Choroid plexus epithelial cell (primary cell): Measurements from ENCODE around the gene LRRC2.
"Not testable (repeated sequence)": the region's sequence is repeated elsewhere in the genome, so short reads cannot be mapped to it uniquely, and the experiment has no call there.

Experiments
- DNase-seq: peaks from one replicate; pipeline ENCODE4 v3.0.0-alpha.2; 2010; ENCODE audit warnings: low read depth
- H3K4me3 ChIP-seq: 2 replicates; pipeline ENCODE4 v1.5.1; 2011; ENCODE audit warnings: low read depth, mild to moderate bottlenecking, control low read depth, low read length, moderate library complexity
- TF ChIP-seq, protein P1 (sequence below): conservative IDR thresholded peaks from 2 replicates; pipeline ENCODE4 v1.5.1; 2011; ENCODE audit warnings: low read depth, mild to moderate bottlenecking, control low read depth, inconsistent platforms, low read length, moderate library complexity

Gene LRRC2

DNA sequence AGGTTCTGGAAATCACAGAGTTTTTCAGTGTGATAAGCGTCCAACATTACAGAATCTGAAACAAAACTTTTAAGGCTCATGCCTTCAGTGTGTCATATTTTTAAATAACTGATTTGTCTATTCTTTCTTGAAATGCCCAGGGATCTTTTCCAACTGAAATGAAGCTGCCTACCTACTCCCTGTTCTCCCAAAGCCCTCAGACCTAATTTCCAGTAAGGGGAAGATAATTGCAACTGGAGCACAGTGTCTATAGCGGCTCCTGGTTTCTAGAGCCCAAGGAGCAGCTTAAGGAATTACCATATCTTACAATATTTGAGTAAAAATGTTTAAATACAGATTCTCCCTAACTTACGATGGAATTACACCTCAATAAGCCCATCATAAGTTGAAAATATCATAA lies 33.0 kb downstream of the LRRC2 start:
- H3K4me3 ChIP-seq, result no peak overlapping the region
- TF ChIP-seq, protein P1, sequence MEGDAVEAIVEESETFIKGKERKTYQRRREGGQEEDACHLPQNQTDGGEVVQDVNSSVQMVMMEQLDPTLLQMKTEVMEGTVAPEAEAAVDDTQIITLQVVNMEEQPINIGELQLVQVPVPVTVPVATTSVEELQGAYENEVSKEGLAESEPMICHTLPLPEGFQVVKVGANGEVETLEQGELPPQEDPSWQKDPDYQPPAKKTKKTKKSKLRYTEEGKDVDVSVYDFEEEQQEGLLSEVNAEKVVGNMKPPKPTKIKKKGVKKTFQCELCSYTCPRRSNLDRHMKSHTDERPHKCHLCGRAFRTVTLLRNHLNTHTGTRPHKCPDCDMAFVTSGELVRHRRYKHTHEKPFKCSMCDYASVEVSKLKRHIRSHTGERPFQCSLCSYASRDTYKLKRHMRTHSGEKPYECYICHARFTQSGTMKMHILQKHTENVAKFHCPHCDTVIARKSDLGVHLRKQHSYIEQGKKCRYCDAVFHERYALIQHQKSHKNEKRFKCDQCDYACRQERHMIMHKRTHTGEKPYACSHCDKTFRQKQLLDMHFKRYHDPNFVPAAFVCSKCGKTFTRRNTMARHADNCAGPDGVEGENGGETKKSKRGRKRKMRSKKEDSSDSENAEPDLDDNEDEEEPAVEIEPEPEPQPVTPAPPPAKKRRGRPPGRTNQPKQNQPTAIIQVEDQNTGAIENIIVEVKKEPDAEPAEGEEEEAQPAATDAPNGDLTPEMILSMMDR, result no peak
- no peak for DNase-seq

DNA sequence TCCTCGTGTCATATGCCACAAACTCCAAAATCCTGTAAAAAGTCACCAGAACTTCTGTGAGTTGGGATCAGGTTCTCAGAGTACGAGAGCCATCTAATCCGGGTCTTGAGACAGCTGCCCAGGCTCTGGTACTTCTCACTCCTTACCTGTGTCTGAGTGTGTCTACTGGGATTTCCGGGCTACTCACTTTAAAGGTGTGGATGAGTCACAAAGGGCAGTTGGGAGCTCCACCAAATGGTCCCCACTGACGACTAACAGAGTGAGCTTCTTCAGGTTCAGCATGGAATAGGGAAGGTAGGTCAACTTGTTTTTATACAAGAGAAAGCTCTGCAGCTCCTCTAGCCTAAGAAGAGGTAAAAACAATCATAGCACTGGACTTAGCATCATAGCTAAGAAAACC lies 38.9 kb downstream of the LRRC2 start:
- DNase-seq, result no peak
- TF ChIP-seq, protein P1, result no peak
- H3K4me3 ChIP-seq, result no peak overlapping the region

DNA sequence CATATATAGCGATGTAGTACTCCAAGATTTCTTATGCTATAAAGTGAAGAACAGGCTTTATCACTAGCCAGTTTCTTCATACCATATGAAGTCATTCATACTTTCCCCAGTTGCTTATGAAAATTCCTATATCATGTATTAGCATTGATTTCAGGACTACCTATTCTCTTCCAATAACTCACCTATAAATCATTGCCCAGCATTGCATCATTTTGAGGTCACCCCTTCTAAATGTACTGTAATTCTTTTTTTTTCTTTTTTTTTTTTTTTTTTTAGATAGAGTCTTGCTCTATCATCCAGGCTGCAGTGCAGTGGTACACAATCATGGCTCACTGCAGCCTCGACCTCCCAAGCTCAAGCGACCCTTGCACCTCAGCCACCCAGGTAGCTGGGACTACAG lies 41.3 kb downstream of the LRRC2 start:
- H3K4me3 ChIP-seq, result no peak overlapping the region
- DNase-seq, result no peak
- TF ChIP-seq, protein P1, result no peak

DNA sequence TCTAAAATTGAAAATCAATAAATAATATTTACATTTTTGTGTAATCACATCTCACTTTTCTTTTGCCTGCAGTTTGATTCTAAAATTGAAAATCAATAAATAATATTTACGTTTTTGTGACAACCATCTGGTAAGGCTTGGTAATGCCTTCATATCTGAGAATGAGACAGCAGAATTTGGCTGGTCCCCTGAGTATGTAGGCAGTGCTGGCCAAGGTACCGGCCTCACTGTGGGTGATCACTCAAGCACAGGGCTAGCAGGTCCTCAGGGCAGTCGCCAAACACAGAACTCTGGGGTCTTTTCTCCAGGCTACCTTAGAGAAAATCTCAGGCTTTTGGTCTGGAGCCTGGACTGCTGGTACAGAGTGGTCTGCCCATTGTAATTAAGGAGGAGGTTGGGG lies 42.1 kb downstream of the LRRC2 start:
- DNase-seq, result no peak
- TF ChIP-seq, protein P1, result no peak
- H3K4me3 ChIP-seq, result no peak overlapping the region

- no peak for DNase-seq
- no peak overlapping the region for H3K4me3 ChIP-seq
- TF ChIP-seq, protein P1, result no peak
These were observed 42.5 kb downstream of the LRRC2 start for GRCh38 chr3:46523556-46523955.

GRCh38 chr3:46522201-46522600 lies 43.9 kb downstream of the LRRC2 start:
- DNase-seq, H3K4me3 ChIP-seq: not testable (repeated sequence)

DNA sequence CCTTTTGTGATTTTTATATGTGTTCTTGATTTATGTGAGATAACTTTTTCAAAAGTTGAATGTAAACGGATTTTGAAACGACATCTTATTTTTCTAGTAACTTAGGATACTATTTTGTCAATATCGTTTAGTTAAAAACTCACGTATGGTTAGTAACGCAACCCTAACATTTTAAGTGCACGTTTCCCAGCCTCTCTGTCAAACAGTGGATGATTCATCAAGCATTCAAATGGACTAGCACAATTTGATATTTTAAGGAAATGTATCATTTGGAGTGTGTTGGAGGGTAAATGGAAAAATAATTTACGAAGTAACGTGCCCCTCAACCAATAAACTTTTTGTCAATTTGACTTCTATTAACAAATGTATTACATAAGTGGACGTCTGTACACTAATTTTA lies 45.0 kb downstream of the LRRC2 start:
- TF ChIP-seq, protein P1, result no peak
- no peak for DNase-seq
- H3K4me3 ChIP-seq, result no peak overlapping the region

DNA sequence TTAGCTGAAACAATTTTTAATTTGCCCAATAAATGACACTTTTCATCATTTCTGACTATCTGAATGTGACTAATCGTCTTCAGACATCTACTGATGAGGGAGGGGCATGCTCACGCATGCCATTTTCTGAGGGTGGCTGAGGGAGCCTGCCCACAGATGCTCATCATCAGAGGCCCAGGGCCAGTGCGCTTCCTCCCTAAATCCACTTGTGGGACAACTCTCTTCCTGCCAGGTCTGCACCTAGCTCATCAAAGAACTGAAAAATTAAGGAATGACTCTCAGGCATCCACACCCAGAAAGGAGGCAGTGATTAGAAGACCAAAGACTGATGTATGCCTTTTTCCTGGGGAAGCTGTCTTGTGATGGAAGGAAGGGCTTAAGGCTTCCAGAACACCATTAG lies 45.6 kb downstream of the LRRC2 start:
- TF ChIP-seq, protein P1, result no peak
- H3K4me3 ChIP-seq, result no peak overlapping the region
- no peak for DNase-seq
